GM18499 (cell line): ENCODE measurements around the gene HAUS8.
"Not testable (repeated sequence)": the region's sequence is repeated elsewhere in the genome, so short reads cannot be mapped to it uniquely, and the experiment has no call there.

ENCODE experiments used
- ATAC-seq: cut with Tn5 transposase; IDR thresholded peaks from one replicate; pipeline ENCODE4 v1.9.1; 2021; ENCODE audit warnings: moderate number of reproducible peaks; ENCODE audit not compliant: insufficient read depth, unreplicated experiment

The HAUS8 gene, protein sequence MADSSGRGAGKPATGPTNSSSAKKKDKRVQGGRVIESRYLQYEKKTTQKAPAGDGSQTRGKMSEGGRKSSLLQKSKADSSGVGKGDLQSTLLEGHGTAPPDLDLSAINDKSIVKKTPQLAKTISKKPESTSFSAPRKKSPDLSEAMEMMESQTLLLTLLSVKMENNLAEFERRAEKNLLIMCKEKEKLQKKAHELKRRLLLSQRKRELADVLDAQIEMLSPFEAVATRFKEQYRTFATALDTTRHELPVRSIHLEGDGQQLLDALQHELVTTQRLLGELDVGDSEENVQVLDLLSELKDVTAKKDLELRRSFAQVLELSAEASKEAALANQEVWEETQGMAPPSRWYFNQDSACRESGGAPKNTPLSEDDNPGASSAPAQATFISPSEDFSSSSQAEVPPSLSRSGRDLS

DNA sequence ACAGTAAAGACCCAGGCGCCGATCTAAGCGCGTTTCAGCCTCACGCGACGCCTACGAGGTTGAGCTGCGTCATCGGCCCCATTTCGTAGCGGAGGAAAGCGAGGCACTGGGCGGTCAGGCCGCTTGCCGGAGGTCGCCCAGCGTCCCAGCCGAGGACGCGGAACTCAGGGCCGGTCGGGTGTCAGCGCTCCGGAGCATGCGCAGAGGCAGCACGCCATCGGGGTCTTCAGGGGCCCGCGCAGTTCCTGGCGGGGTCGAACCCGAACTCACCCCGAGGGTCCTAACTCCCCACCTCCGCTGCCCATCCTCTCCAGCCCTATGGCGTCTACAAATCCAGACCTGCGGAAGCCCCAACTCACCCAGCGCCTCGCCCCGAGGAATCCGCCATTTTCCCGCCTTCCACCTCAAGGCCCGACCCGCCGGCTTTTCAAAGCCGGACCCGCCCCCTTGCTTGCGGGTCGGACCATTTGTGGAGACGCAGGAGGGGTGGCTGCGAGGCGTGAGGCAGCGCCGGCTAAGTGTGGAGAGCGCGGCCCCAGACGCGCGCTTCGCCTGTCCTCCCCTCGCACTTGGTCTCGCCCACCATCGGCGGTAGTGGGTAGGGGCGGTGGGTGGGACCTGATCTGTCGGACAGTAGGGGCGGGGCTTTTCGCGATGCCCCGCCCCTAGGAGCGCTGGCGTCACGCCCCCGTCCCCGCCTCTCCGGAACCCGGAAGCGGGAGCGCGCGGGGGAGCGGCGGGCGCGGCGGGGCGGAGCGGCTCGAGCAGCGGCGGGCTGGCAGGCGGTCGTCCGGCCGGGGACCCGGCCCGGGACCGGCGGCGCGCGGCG is at the start of gene HAUS8, which contains the start of gene MYO9B:
Gene HAUS8 (minus strand): TSS at position 418 of the 829 bp plus-strand sequence. CDS start 30 bp downstream, at position 388.
Gene MYO9B (plus strand): TSS at position 743 of the 829 bp plus-strand sequence. CDS start 25,941 bp downstream, outside the sequence.
- ATAC-seq, result no peak

DNA sequence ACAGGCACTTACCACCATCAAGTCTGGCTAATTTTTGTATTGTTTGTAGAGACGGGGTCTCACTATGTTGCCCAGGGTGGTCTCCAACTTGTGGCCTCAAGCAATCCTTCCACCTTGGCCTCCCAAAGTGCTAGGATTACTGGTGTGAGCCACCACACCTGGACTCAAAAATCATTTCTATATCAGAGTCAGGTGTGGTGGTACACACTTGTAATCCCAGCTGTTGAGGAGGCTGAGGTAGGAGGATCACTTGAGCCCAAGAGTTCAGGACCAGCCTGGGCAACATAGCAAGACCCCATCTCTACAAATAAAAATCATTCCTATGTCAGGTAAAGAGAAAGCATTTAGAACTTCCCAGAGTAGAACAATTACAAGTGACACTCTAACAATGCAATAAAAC is 48.8 kb upstream of the HAUS8 start:
- no peak for ATAC-seq

DNA sequence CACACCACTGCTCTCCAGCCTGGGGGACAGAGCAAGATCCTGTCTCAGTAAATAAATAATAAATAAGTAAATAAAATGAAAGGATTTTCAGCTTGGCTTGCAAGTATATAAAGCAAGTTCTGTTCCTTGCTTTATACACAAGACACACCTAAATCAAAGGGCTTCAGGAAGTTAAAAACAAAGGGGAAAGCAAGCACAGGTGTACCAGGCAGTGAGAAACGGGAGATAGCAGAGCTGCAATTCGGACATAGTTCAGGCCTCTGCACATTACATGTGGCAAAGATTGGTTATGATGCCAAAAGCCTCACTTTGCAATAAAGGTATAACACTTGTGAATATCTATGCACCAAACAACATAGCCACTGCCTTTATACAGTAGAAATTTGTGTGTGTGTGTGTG is 47.8 kb upstream of the HAUS8 start:
- no peak for ATAC-seq

DNA sequence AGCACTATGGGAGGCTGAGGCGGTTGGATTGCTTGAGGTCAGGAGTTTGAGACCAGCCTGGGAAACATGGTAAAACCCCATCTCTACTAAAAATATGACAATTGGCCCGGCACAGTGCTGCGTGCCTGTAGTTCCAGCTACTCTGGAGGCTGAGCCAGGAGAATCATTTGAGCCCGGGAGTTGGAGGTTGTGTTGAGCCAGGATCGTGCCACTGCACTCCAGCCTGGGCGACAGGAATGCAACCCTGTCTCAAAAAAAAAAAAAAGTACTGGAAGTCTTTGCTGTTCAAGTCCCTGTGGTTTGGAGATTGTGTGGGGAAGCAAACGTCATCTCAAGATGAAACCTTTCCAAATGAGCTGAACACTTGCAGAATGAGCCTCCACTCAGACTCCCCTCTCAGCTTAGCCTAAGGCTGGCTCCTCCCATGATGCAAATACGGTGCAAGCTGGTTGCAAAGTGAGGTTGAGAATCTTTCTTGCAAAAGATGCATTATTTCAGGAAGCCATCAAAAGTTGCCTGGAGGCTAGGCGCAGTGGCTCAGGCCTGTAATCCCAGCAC is 46.6 kb upstream of the HAUS8 start:
- no peak for ATAC-seq

DNA sequence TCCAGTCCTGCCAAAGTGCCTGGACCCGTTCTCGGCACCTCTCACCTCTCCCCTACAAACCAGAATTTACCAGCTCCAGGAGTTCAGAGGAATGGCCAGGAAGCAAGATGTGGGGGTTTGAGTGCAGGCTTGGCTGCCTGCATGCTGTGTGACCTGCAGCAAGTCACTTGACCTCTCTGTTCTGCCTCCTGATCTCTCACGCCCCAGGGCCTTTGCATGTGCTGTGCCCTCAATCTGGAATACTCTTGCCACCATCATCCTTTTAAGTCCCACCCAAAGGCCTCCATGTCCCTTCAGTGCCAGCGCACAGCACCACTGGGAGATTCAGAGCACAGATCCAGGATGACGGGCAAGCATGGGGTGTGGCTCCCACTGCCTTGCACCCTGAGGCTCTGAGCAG is 43.7 kb upstream of the HAUS8 start:
- no peak for ATAC-seq

DNA sequence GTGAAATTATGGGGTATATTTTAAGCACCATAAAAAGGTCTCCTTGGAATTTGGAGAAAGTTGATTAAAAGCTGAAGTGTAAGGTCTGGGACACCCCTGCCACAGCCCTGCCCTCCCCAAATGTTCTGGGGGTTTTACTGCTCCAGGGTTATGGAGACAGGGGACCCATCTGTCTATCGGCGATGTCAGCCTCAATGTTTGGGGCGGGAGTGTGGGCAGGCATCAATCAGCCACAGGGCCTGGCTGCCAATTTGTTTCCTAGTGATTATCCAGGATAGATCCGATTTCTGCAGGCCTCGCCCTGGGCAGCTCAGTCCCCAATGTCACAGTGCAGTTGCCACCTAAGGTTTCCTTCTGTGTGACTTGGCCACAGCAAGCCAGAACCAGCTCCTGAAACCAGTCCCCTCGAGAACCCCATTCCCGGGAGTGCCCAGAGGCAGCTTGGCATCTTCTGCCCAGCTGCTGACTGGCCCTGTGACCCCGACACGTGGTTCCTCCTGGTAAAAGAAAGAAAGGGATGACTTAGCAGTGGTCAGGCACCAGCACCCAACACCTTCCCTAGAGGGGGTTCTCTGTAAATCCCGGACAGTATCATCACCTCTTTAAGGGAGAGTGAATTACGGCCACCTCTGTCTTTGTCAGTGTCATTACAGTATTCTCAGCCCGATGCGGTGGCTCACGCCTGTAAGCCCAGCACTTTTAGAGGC is 41.9 kb upstream of the HAUS8 start:
- no peak for ATAC-seq

DNA sequence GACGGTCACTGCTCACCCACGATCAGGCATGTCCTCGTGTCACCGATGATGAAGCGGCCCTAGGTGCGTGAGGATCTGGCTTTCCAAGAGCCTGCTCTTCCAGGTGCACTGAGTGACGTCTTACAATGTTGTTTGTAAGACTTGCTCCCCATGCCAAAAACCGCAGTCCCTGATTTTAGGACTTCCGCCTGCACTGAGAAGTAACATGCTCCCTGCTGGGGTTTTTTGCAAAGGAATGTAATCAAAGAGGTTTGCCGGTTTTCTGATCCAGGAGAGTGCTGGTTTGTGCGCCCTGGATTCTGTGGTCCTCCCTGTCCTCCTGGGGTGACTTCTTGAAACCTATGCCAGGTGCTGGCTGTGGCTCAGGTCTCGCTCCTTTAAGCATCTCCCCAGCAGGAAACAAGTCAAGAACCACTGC is 39.2 kb upstream of the HAUS8 start:
- ATAC-seq, result no peak

DNA sequence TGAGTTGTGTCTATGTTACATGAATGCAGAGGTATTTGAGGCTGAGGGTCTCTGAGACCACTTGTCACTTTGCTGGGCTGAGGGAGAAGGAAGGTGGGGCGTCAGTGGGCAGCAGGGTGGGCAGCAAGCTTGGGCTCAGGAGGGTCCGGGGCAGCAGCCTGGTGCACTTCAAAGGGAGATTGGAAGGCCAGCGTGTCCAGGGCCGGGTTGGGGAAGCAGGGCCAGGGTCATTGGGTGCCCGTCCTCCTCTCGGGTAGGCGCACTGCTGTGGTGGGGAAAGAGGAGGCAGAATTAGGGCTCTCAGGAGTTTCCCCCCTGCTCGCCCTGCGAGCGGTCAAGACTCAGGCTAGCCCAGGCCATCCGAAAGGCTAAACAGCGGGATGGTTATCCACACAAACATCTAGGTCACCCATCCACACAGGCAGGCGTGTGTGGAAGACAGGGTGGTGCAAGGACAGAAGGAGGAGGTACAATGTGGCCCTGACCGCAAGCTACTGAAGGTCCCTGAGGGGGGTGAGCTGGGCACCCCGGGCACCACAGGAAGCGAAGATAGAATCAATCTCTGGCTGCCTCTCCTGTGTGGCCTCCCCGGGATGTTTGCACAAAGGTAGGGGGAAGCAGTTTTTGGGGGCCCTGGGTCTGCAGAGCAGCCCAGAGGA is 38.0 kb upstream of the HAUS8 start:
- ATAC-seq, result no peak

DNA sequence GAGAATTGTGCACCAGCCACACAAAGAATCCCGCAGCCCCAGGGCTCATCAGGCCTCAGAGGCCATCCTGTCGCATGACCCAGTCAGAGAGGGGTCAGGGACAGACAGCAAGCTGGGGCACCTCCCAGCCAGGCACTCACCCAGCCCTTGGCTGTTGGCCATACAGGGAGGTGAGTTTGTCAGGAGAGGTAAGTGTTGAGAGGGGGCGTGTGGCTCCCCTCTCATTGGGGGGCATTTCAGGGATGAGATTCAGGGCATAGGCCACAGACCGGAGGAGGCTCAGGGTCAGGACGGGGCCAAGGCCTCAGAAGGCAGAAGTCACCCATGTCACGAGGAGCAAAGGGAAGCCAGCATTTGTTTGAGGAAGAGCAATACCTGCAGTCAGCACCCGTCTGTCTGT is 37.4 kb upstream of the HAUS8 start:
- no peak for ATAC-seq

DNA sequence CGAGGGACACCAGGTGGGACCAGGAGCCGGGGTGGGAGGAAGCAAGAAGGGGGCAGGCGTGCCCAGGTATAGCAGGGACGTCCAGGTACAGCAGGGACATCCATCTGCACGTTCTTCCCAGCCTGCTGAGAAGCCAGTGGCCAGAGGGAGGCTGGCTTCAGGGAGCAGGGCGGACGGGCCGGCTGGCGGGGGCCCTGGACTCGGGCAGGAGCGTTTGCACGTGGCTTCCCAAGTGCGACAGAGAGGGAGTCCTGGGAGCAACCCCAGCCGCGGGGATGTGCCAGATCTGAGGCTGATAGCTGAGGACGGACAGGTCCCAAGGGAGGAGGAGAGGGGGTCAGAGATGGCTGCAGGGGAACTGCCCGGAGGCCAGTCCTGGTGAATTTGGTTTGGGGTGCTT is 37.0 kb upstream of the HAUS8 start:
- ATAC-seq, result no peak

DNA sequence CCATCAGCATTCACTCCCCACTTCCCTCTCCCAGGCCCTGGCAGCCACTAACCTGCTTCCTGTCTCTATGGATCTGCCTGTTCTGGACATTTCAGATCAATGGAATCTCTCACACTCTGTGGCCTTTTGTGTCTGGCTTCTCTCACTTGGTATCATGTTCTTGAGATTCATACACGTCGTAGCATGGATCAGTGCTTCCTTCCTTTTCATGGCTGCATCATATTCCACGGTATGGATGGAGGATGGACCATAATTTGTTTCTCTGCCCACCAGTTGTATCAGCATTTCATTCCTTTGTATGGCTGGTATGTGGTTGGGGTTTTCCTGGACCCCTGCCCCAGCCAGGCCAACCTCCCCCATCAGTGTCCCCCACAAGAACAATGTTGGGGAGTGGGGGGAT is 36.5 kb upstream of the HAUS8 start:
- ATAC-seq, result no peak

DNA sequence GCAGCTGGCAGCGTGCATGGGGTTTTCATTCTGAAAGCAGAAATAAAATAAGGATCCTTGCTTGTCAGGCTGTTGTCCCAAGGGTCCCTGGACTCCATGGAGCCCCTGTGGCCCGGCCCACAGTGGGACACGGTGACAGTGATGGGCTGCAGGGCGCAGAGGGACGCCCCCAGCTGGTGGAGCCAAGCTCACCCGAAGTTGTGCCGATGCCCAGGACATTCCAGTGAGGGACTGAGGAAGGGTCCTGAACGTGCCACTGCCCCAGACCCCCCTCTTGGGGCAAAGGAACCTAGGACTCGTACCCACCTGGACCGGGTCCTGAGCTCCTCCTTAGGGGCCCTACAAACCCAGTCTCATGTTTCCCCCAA is 35.3 kb upstream of the HAUS8 start:
- no peak for ATAC-seq

DNA sequence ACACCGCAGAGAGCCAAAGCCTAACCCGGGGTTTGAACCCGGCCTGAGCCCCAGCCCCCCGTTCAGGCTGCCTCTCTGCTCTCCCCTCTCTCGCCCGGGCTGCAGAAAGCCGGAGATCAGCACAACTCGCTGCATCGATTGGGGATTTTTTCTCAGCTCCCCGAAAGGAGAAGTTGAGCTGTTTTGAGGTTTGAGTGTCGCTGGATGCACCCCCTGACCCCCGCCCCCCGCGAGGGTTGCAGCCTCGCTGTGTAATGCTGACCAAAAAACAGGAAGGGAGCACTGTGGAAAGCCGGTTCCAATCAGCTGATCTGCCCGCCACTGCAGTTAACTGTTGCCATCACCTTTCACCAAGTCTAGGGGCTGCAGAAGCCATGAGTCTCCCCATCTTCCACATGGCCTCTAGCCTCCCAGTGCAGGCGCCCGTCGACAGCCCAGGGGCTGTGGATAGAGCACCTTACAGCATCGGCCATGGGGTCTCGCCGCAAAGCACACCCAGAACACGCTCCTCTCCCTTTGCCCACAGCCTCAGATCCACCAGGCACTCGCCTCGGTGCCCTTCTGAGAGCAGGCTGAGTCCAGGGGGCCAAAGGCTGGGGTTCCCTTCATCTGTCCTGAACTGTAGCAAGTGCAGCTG is 34.8 kb upstream of the HAUS8 start:
- no peak for ATAC-seq

DNA sequence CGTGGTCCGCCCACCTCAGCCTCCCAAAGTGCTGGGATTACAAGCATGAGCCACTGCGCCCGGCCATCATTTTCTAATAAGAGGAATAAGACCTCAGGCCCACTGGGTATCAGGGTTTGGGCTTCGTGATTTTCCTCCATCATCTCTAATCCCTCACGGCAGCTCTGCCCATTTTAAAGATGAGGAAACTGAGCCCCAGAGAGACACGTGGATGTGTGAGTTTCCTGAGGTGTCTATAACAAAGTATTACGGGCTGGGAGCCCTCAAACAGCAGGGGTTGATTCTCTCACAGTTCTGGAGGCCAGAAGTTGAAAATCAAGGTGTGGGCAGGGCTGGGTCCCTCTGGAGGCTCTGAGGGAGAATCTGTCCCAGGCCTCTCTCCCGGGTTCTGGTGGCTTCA is 34.0 kb upstream of the HAUS8 start:
- ATAC-seq, result no peak

DNA sequence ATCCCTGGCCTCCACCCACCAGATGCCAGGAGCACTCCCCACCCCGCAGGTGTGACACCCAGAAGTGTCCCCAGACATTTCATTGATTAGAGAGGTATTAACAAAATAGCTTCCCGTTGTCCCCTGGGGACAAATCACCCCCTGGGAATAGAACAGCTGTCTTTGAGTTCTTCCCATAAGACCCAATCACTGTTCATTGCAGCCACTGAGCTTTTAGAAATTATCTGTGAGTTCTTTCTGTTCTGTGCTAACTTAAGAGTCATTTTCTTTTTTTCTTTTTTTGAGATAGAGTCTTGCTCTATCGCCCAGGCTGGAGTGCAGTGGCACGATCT is 33.2 kb upstream of the HAUS8 start:
- no peak for ATAC-seq

DNA sequence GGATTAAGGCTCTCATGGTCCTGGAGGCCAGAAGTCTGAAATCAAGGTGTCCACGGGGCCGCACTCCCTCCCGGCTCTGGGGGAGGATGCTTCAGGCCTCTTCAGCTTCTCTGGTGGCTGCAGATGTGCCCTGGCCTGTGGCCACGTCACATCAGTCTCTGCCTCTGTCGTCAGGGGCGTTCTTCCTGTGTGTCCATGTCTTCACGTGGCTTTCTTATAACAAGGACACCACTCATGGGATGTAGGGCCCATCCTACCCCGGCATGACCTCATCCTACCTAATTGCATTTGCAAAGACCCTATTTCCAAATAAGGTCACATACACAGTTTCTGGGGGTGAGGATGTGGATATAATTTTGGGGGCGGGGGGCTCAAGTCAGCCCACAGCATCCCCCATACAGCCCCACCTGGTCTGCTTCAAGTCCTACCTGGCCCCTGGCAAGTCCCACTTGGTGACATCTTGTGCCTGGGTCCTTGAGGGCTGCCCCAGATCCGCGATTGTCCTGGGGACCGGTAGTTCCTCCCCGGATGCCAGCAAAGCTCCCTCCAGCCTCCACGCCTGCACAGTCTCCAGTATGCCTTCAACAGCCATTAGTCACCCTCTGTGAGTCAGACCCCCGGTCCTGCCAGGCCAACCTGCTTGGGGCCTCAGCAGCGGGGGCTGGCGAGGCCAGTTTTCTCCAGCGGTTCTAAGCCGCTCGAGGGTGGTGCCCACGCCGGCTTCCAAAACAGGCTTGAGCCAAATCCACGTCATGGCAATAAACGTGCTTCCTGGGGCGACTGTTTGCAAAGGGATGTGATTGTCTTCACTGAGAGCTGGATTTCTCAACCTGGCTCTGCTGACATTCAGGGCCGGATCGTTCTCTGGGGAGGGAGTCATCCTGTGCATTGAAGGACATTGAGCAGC is 32.5 kb upstream of the HAUS8 start:
- ATAC-seq, result no peak

DNA sequence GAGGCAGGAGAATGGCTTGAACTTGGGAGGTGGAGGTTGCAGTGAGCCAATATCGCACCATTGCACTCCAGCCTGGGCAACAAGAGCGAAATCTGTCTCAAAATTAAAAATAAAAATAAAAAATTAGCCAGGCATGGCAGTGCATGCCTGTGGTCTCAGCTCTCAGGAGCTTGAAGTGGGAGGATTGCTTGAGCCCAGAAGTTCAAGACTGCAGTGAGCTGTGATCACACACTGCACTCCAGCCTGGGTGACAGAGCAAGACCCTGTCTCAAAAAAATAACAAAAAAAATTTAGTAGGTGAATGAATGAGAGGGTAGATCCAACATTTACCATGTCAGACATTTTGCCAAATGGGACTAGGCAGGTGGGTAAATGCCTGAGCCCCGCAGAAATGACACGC is 31.7 kb upstream of the HAUS8 start:
- ATAC-seq, result not testable (repeated sequence)

DNA sequence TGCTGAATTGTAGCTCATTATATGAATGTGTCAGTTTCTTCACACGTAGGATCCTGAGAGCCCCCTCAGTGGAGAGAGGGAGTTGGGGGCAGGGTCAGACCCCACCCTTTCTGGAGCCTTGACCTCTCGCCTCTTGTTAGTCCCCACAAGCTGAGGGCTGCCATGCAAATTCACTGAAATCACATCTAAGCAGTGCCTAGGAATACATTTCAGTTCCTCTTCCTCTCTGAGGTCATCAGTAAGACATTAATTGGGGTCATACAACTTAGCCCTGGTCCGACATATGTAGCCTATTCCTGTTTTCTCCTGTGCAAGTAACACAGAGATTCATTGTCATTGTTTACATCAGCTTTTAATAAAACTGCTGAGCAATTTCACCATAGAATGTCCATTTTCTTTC is 30.3 kb upstream of the HAUS8 start:
- ATAC-seq, result no peak

DNA sequence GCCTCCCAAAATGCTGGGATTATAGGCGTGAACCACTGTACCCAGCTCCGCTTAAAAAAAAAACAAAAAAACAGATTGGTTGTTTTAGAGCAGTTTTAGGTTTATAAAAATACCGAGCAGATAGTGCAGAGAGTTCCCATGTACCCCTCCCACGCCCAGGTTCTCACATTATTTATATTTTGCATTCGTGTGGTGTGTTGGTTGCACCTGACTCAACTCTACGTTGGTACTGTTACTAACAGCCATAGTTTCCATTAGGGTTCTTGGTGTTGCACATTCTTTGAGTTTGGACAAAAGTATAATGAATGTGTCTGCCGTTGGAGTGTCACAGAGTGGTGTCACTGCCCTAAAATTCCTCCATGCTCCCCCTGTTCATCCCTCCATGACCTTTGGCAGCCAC is 29.4 kb upstream of the HAUS8 start:
- no peak for ATAC-seq
